Activated T-helper 1 cell treated with Interleukin-2 at 50 U/mL for 16 hours (primary cell): ENCODE measurements around the gene EXOC3L1.

Experiments used
- DNase-seq: peaks from one replicate; pipeline ENCODE4 v3.0.0-alpha.2; 2020; ENCODE audit warnings: low read depth

The EXOC3L1 gene

GRCh38 chr16:67198238-67198734, 8.3 kb upstream of the EXOC3L1 start:
- no peak for DNase-seq

DNA sequence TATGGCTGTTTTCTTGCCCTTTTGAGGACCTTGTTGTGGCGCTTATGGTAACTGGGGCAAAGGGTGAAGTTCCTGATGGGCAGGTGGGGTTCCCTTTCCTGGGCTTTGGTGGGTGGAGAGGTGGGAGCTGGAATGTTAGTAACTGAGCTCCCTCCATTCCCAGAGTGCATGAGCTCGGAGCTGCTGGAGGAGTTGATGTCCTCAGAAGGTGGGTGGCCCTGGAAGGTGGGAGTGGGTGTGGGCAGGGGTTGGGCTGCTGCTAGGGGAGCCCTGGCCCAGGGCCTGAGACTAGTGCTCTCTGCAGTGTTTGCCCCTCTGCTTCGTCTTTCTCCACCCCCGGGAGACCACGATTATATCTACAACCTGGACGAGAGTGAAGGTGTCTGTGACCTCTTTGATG, 7.8 kb upstream of the EXOC3L1 start:
- DNase-seq, result no peak

DNA sequence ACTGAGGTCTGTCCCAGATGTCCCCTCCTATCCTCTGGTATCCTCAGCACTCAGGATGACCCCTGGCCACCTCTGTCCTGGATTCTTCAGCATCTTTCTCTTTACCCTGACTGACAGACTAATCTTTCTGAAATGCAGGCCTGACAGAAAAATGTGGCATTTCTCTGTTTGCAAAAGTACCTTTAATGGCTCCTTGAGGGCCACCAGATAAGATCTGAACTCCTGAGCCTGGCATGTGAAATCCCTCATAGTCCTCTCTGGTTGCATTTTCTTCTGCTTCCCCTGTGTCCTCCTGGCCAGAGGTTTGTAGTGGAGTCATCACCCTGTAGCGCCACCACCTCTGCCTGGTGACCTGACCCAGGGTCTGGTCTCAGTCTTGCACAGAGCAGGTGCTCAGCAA, 6.9 kb upstream of the EXOC3L1 start:
- DNase-seq, result no peak

DNA sequence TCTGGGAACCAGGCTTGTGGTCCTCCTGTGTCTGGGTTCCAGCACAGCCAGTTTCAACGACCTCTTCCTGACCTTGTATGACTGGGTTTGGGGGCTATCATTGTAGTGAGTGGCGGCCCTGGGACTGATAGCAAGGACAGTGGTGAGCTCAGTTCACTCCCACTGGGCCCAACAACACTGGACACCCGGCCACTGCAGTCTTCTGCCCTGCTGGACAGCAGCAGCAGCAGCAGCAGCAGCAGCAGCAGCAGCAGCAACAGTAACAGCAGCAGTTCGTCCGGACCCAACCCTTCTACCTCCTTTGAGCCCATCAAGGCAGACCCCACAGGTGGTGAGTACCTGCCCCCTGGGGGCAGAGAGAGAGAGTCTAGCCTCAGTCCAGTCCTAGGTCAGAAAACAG, 5.7 kb upstream of the EXOC3L1 start:
- no peak for DNase-seq

DNA sequence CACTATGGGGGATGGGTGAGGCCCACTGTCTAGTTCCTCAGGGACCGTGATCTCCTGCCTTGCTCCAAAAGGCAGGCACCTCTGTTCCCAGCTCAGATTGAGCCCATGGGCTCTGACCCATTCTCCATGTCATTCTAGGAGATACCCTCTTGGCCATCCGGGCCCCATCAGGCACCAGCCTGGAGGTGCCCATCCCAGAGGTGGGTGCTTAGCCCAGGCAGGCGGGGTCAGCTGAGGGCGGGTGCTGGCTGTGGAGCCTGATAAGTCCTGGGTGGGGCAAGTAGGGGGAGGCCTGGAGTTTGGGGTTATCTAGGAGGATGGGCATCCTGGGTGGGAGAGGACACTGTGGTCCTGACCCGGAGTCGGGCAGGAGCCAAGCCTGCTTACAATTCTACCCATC, 4.3 kb upstream of the EXOC3L1 start:
- DNase-seq, result no peak

- no peak for DNase-seq
Measured at GRCh38 chr16:67193536-67193935, 3.6 kb upstream of the EXOC3L1 start.

GRCh38 chr16:67192781-67193361, 2.9 kb upstream of the EXOC3L1 start:
- DNase-seq, result no peak

DNA sequence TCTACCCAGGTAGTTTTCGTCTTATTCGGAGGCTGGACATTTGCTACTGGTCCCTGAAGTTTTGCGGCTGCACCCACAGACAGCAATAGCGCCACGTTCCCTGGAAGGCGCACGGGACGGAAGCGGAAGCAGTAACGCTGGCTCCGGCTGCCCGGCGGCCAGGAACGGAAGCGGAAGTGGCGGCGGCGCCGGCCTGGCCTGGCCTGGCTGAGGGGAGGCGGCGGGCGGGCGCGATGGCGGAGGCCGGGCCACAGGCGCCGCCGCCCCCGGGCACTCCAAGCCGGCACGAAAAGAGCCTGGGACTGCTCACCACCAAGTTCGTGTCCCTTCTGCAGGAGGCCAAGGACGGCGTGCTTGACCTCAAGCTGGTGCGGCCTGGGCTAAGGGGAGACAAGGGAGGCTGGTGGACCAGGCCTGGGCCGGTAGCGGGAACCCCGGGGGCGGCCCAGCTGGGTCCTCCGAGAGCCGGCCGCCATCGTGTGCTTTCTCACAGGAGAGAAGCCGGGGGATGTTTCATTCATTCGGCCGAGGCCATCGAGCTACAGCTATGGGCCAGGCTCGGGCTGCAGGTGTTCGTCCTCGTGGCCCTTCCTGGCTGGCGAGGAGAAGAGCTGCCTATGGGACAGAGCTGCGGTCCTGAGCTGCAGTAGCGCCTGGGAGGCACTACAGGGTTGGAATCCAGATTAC, 2.2 kb upstream of the EXOC3L1 start, which contains the start of gene E2F4:
TSS of gene E2F4 (plus strand) at position 161 of the 687 bp plus-strand sequence. CDS start at position 234, 73 bp downstream.
- peak; percentile 84 for DNase-seq

DNA sequence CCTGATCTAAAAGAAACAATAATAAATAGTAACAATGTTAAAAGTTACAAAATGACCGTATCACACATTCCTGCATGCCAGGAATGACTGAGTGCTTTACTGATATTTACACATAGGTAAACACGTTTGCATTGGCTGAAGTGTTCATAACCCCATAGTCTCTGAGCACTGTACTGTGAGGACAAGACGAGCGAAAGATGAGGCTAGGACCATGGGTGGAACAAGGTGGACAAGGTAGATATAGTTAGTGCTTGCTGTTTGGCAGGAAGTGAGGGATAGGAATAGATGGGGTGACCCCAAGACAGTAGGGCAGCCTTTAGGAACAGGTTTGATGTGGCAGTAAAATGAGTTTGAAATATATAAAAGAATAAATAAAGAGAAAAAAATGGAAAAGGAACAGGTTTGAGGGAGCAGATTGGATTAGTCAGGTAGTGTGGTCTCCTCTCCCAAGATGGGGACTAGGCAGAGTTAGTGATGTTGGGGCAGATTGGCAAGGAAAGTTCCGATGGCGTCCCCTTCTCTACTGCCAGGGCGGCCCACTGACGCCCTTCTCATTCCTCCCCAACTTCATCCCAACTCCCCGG, 1.6 kb upstream of the EXOC3L1 start:
- no peak for DNase-seq

GRCh38 chr16:67190448-67191399, 788 bp upstream of the EXOC3L1 start:
- DNase-seq, result no peak

DNA sequence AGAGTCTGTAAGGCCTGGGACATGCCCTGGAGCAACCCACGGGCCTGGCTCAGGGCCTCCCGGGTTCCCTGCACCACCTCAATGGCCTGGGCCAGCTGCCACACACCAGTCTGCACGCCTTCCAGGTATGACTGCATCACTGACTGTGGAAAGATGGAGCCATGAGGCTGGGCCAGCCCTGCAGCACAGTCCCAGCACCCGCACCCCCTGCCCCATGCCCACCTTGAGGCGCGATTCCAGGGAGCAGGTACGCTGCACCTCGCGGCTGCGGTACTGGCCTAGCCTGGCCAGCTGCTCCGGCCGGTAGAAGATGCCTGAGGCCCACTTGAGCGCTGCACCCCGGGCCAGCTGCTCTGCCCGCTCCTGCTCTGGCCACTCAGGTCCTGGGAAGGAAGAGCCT, 1.1 kb downstream of the EXOC3L1 start:
- no peak for DNase-seq

DNA sequence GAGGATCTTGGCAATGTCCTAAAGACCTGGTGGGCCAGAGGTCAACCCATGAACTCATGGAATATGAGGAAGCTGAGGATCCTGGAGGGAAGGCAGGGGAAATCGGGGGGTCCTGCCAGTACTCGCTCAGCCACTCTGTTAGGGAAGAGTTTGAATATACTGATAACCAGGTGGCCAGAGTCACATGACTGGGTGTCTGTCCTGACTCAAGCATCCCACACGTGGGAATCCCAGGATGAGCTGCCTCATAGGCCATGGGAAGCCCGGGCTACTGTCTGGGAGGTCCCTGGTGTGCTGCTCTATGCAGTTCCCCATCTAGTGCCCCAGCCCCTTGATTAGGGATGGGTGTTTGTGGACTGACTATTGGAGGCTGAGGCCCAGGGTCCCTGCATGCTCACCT, 1.6 kb downstream of the EXOC3L1 start:
- DNase-seq, result no peak

GRCh38 chr16:67187175-67187890, 2.6 kb downstream of the EXOC3L1 start:
- DNase-seq, result no peak

GRCh38 chr16:67186550-67186950, 3.4 kb downstream of the EXOC3L1 start:
- no peak for DNase-seq

- no peak for DNase-seq
Measured at GRCh38 chr16:67185651-67186134, 4.2 kb downstream of the EXOC3L1 start.

DNA sequence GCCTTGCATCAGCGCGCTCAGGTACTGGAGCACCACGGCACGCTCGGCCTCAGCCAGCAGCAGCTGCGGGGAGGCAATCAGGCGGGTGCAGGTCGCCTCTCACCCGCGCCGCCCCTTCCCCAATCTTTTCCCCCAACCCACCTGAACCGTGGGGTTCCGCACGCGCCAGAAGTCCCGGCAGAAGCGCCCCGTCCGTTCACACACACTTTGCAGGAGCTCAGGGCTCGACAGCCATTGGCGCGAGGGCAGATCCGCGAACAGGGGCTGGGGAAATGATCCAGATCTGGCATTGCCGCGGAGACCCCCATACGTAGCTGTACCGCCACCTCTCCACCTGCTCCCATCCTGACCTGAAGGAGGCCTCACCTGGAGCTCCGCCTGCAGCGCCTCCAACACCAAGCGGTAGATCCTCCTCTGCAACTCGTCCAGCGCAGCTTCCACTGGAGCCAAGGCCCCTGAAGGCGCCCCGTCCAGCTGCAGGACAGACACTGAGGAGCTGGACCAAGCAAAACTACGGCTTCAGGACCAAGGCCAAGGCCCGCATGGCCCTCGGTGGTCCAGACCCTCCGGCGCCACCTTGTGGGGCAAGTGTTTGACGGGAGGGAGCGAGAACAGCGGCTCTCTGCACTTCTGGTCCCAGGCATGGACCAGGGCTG, 4.8 kb downstream of the EXOC3L1 start:
- peak; percentile 66 for DNase-seq

GRCh38 chr16:67184453-67184994, 5.4 kb downstream of the EXOC3L1 start:
- DNase-seq, result no peak

DNA sequence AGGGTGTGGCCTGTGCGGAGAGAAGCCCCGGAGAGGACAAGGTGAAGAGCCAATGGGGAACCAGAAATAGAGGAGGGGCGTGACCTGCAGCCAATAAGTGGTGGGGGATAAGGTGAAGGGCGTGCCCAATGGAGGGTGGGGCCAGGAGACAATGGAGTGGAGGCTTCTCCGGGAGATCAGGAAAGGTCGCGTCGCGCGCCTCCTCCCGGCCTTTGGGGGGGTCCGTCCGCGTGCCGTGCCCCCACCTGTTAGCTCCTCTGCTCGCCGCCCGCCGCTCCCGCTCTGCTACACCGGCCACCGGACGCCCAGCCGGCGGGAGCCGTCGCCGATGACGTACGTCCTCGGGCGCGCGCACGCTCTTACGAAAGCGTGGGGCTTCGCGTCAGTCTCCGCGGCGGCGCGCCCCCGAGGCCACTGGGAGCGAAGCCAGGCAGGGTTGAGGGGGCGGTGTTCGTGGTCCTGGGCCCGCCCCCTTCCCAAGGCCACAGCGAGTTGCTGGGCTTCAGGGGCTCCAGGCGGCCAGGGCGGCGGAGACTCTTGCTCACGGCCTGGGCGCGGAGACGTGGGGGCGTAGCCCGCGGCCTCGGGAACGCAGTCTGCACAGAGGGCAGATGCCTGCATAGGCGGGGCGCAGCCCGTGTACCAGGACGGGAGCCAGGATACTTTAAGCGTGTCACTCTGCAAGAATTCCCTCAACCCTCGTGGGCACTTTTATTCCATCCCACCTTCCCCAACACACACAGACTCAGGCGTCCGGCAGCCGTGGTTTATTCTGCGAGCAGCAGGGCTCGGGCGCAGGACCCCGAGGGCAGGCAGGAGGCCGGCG, 6.1 kb downstream of the EXOC3L1 start, which contains the start of gene MATCAP1:
TSS of gene MATCAP1 (minus strand) at position 337 of the 826 bp plus-strand sequence. CDS start 3,353 bp downstream, outside the sequence.
- DNase-seq, result peak; percentile 83

DNA sequence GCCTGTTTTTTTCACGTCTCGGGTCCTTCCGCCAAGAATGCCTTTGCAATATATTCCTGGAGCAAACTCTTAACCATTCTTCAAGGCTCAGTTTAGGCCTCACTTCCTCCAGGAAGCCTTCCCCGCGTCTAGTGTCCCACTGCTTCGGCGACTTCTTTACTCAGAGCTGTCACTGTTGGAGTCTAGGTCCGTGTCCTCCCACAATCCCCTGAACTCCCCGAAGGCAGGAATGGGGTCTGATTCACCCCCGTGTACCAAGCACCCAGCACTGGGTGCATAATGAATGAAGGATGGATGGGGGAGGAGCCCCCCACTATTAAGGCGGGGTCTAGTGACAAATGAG, 6.7 kb downstream of the EXOC3L1 start:
- no peak for DNase-seq

GRCh38 chr16:67182288-67182687, 7.6 kb downstream of the EXOC3L1 start:
- DNase-seq, result no peak
